GM06990 (cell line): ENCODE measurements around the gene AKAP13.

Experiments
- DNase-seq: peaks from one replicate; pipeline ENCODE4 v3.0.0-alpha.2; 2011; ENCODE audit not compliant: insufficient read length; ENCODE audit errors: extremely low read depth
- H3K27me3 ChIP-seq: replicated peaks from 2 replicates; pipeline ENCODE4 v1.6.0; 2011; ENCODE audit warnings: low read length; ENCODE audit not compliant: control insufficient read depth, insufficient read depth
- H3K36me3 ChIP-seq: 2 replicates; pipeline ENCODE4 v1.5.1; 2011; ENCODE audit warnings: low read length; ENCODE audit not compliant: control insufficient read depth, insufficient read depth
- H3K4me3 ChIP-seq: replicated peaks from 2 replicates; pipeline ENCODE4 v1.5.1; 2011; ENCODE audit warnings: low read depth, mild to moderate bottlenecking, control low read depth, low read length
- CTCF ChIP-seq: IDR thresholded peaks from 2 replicates; pipeline ENCODE4 v1.5.1; 2011; ENCODE audit warnings: low read length, control low read depth, mild to moderate bottlenecking, inconsistent platforms; ENCODE audit not compliant: insufficient read depth, poor library complexity, severe bottlenecking

AKAP13 gene

GRCh38 chr15:85781099-85781498, 400.7 kb downstream of the AKAP13 start:
- no peaks in the 10 kb centered on the region for H3K27me3 ChIP-seq
- TF ChIP-seq CTCF: no peak
- H3K36me3 ChIP-seq: no peaks in the 10 kb centered on the region
- no peak overlapping the region for H3K4me3 ChIP-seq
- no peak for DNase-seq

- no peak for DNase-seq
- H3K4me3 ChIP-seq: no peak overlapping the region
- TF ChIP-seq CTCF: no peak
- H3K27me3 ChIP-seq: no peaks in the 10 kb centered on the region
- no peaks in the 10 kb centered on the region for H3K36me3 ChIP-seq
These were observed 401.7 kb downstream of the AKAP13 start for GRCh38 chr15:85782064-85782463.

- no peaks in the 10 kb centered on the region for H3K36me3 ChIP-seq
- H3K27me3 ChIP-seq: no peaks in the 10 kb centered on the region
- DNase-seq: no peak
- no peak overlapping the region for H3K4me3 ChIP-seq
- no peak for TF ChIP-seq CTCF
These were observed 405.7 kb downstream of the AKAP13 start for GRCh38 chr15:85785887-85786780.

- TF ChIP-seq CTCF: no peak
- Histone ChIP-seq H3K4me3 (no peak overlapping the region), H3K36me3 (no peaks in the 10 kb centered on the region), H3K27me3 (no peaks in the 10 kb centered on the region)
- no peak for DNase-seq
These were observed 406.3 kb downstream of the AKAP13 start for GRCh38 chr15:85786781-85787114.

GRCh38 chr15:85788771-85789495, 408.5 kb downstream of the AKAP13 start:
- no peak for TF ChIP-seq CTCF
- Histone ChIP-seq H3K27me3 (no peaks in the 10 kb centered on the region), H3K4me3 (no peak overlapping the region), H3K36me3 (no peaks in the 10 kb centered on the region)
- no peak for DNase-seq
